NB4 (cell line): ENCODE data around the gene CNKSR3.

Experiments
- CTCF ChIP-seq: IDR thresholded peaks from one replicate; pipeline ENCODE4 v1.5.1; 2012; ENCODE audit warnings: low read depth, low read length
- MAX ChIP-seq: IDR thresholded peaks from 2 replicates; pipeline ENCODE4 v1.6.1; 2011; ENCODE audit warnings: low read depth, low read length
- MYC ChIP-seq: IDR thresholded peaks from 2 replicates; pipeline ENCODE4 v1.6.1; 2011; ENCODE audit warnings: low read depth, low read length
- POLR2A ChIP-seq: IDR thresholded peaks from 2 replicates; pipeline ENCODE4 v1.6.1; 2011; ENCODE audit warnings: mild to moderate bottlenecking; ENCODE audit not compliant: insufficient read length; ENCODE audit errors: extremely low read depth

- no peak for TF ChIP-seq POLR2A
- no peak for TF ChIP-seq CTCF
- TF ChIP-seq MAX: no peak
- TF ChIP-seq MYC: no peak
Observed at GRCh38 chr6:154440422-154441043, 70.0 kb downstream of the CNKSR3 start.
